SHP77 treated with DMSO at 0.1 percent for 48 hours (cell line): Measurements from ENCODE around the gene PSMA7.

ENCODE experiments used
- DNase-seq: peaks from one replicate; lab custom pipeline; 2025; lab: John Stamatoyannopoulos, UW

Gene PSMA7

GRCh38 chr20:62136283-62137091, 6.7 kb downstream of the PSMA7 start:
- peak; percentile 65 for DNase-seq

GRCh38 chr20:62135573-62136266, 7.5 kb downstream of the PSMA7 start:
- no peak for DNase-seq

GRCh38 chr20:62134735-62135231, 8.4 kb downstream of the PSMA7 start:
- DNase-seq = no peak

GRCh38 chr20:62133864-62134263, 9.3 kb downstream of the PSMA7 start:
- DNase-seq = no peak

GRCh38 chr20:62133051-62133845, 9.9 kb downstream of the PSMA7 start:
- DNase-seq = no peak

GRCh38 chr20:62132421-62132820, 10.8 kb downstream of the PSMA7 start:
- no peak for DNase-seq

- DNase-seq = no peak
These were observed 11.5 kb downstream of the PSMA7 start for GRCh38 chr20:62131560-62132320.

GRCh38 chr20:62129731-62130531, 13.3 kb downstream of the PSMA7 start:
- DNase-seq = no peak

- no peak for DNase-seq
These were observed 14.7 kb downstream of the PSMA7 start for GRCh38 chr20:62128502-62128901.

- no peak for DNase-seq
These were observed 15.4 kb downstream of the PSMA7 start for GRCh38 chr20:62127799-62128198.

- no peak for DNase-seq
These were observed 17.1 kb downstream of the PSMA7 start for GRCh38 chr20:62126141-62126540.

- no peak for DNase-seq
These were observed 19.6 kb downstream of the PSMA7 start for GRCh38 chr20:62123450-62124118.

GRCh38 chr20:62122654-62123449, 20.3 kb downstream of the PSMA7 start:
- peak; percentile 44 for DNase-seq

- DNase-seq = peak; percentile 97
These were observed 21.2 kb downstream of the PSMA7 start, which contains the start of gene LSM14B for GRCh38 chr20:62121776-62122653. TSS of gene LSM14B (plus strand) at chr20:62122475. CDS start at chr20:62122667, 192 bp downstream.

- DNase-seq = no peak
These were observed 22.0 kb downstream of the PSMA7 start for GRCh38 chr20:62120990-62121775.

GRCh38 chr20:62120365-62120762, 22.8 kb downstream of the PSMA7 start:
- no peak for DNase-seq

GRCh38 chr20:62119591-62120364, 23.4 kb downstream of the PSMA7 start:
- no peak for DNase-seq
